A375 (cell line): ENCODE measurements around the gene BHLHE41. TPM values are rescaled to one million over a fixed set of nuclear protein-coding genes. Genes with fewer than 3 reads are reported as not detected.

ENCODE experiments used
- total RNA-seq: library from RNA; depleted of rRNA; stranded (reverse); fragments of >200 nt; shearing (Covaris generic); gene quantifications from 2 replicates; pipeline ENCODE4 v1.2.3, GENCODE V29; 2014; rRNA removed

BHLHE41 gene
- 0.38 and 1.6 TPM in 2 replicates for total RNA-seq

GRCh38 chr12:26124446-26125399, at the start of gene BHLHE41:
BHLHE41 (minus strand) TSS chr12:26125037; CDS start chr12:26124779, 258 bp downstream.

Other genes starting within 250 kb of the BHLHE41 start
- gene RASSF8, start 166.4 kb downstream of the BHLHE41 start, total RNA-seq, result 266 and 293 TPM in 2 replicates
- 0.24 TPM in 1 of 2 replicates, not detected in the other for gene SSPN, start 70.5 kb upstream of the BHLHE41 start, total RNA-seq